GM19099 (cell line): ENCODE results near the gene MLST8.

Source experiments
- POLR2A ChIP-seq: IDR thresholded peaks from 3 replicates; pipeline ENCODE4 v1.6.1; 2011; ENCODE audit warnings: low read depth; ENCODE audit not compliant: insufficient read length; ENCODE audit errors: extremely low read depth

The MLST8 gene

DNA sequence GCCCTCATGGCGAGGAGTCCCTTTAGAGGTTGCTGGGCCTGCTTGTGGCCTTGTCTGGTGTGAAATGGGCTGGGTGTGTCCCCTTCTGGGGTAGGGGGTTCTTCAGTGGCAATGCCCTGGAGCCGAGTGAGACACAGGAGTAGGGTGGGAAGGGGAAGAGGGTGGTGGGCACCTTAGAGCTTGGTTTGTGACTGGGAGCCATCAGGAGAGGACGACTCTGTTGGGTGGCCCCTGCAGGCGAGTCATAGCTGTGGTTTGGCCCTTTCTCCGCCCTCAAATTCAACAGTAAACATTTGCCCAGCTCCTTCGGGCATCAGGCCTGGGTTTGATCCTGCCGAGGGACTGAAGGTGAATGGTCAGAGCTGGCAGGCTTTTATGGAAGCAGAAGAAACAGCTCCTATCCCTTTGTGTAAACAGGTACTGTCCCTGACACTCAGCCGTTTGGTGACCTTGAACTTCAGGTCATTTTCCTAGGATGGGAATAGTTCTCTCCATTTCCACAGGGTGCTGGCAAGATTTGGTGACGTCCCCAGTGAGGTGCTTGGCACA lies 21.1 kb downstream of the MLST8 start:
- TF ChIP-seq POLR2A, result no peak

DNA sequence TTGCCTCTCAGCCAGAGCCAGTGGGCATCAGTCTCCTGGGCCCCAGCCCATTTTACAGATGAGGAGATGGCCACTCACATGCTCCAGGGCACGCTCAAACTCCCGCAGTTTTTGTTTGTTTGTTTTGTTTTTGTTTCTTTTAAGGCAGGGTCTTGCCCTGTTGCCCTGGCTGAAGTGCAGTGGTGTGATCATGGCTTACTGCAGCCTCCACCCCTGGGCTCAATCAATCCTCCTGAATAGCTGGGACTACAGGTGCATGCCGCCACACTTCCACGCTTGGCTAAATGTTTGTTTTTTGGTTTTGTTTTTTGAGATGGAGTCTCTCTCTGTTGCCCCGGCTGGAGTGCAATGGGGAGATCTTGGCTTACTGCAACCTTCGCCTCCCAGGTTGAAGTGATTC lies 21.7 kb downstream of the MLST8 start:
- TF ChIP-seq POLR2A, result no peak

DNA sequence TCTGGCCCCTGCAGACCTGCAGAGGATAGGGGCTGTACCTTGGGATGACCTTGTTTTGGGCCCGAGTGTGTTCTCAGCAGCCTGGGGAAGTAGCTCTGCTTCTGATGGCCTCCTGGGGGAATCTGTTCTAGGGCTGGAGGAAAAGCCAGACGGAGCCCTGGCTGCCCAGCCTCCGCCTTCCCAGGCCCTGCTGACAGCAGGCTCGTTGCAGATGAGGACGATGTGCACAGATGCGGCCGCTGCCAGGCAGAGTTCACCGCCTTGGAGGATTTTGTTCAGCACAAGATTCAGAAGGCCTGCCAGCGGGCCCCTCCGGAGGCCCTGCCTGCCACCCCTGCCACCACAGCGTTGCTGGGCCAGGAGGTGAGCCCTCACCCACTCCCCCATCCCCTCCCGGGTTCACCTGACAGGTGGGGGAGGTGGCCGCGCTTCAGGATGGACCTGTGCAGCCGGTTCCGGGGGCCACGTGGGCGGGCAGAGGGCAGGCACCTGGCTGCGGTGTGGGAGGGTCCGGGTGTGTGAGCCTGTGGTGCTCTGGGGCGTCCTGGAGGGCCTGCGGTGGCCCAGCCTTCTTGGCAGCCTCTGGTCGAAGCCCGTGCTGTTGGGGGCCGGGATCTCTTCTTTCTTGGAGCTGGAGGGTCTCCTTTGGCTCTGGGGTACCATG lies 23.0 kb downstream of the MLST8 start:
- TF ChIP-seq POLR2A, result no peak

DNA sequence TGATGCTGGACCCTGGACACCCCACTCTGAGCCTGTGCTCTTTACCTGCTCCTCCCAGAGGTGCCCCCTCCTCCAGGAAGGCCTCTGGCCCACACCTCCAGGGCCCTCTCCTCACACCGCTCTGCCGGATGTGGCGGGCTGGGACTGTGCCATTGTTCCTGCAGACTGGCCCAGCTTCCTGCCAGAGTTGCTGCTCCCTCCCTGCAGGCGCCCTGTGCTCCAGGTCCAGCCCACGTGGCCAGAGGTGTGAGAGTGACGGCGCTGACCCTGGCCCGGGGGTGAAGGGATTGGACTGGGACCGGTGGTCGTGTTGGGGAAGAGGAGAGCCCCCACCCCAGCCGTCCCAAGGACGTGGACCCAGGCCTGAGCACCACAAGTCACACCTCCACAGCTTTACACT lies 23.8 kb downstream of the MLST8 start:
- no peak for TF ChIP-seq POLR2A

DNA sequence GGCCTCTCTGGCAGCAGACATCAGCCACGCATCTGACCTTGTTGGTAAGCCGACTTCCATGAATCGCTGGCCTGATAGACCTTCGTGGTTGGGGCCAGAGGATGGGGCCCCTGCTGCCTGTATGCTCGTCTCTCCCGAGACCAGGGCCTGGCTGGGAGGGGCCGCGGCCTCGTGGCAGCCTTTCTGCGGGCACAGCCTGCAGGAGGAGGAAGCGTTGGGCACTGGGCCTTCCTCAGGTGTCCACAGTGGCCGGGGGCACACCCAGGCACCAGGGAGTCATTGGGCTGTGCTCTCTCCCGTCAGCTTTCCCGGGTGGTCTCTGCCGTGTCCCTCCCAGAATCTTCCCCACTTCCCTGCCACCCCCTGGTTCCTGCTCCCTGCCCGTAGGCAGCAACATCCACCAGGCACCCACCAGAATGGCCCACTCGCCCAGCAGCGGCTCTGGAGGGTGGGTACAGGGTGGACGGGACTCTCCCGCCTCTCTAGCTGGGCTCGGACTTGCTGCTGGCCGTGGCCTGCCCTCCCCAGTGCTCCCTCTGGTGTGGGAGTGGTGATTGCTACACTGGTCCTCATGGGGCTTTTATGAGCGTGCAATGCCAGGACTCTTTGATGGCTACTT lies 24.5 kb downstream of the MLST8 start:
- no peak for TF ChIP-seq POLR2A

DNA sequence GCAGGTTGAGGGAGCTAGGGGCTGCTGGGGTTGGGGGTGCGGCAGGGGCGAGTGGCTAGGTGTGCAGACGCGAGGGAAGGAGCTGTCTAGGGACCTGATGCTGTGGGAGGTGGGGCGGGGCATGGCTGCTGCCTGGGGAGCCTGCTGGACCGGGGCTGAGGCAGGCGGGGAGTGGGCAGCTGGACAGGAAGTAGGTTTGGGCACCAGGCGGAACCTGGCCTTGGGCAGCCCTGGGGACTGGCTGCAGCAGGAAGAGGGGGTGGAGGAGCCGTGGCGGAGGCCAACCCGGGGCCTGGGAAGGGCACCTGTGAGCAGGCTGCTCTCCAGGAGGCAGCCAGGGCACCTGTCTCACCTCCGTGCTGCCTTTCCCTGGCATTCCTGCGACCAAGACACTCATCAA lies 25.1 kb downstream of the MLST8 start:
- no peak for TF ChIP-seq POLR2A

DNA sequence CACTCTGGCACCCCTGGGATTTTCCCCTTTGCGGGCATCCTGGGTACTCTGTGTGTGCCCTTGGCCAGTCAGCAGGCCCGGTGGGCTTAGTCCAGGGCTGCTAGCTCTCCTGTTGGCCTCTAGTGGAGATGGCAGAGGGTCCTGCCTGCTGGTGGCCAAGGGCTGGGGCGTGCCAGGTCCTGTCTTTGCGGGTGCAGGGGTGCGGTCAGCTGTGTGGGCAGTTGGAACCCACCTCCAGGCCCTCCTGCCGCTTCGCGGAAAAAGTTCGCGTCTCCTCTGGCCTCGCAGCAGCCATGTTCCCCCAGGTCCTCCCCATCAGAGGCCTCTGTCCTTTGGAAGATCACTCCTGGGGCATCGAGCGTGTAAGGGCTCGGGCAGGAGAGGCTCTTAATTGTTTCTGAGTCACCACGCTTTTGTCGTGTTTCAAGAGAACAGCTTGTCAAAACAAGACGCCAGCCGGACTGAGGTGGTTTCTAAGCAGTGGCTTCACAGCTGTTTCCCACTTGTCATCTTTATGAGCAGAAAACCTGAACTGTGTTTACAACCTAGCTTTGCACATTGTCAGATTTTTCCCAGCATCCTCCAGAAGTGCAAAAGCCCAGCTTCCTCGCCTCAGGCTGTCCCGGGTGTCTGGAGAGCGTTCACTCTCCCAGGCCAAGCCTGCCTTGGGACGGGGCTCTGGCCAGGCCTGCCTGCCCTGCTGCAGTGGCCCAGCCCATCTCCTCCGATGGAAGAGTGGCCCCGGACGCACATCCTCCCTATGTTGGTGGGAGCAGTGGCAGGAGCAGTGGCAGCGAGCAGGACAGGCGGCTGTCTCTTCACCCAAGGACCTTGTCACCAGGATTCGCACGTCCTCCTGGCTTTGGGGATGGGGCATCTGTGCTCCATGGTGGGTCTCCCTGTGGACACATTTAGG lies 26.0 kb downstream of the MLST8 start:
- TF ChIP-seq POLR2A, result no peak

DNA sequence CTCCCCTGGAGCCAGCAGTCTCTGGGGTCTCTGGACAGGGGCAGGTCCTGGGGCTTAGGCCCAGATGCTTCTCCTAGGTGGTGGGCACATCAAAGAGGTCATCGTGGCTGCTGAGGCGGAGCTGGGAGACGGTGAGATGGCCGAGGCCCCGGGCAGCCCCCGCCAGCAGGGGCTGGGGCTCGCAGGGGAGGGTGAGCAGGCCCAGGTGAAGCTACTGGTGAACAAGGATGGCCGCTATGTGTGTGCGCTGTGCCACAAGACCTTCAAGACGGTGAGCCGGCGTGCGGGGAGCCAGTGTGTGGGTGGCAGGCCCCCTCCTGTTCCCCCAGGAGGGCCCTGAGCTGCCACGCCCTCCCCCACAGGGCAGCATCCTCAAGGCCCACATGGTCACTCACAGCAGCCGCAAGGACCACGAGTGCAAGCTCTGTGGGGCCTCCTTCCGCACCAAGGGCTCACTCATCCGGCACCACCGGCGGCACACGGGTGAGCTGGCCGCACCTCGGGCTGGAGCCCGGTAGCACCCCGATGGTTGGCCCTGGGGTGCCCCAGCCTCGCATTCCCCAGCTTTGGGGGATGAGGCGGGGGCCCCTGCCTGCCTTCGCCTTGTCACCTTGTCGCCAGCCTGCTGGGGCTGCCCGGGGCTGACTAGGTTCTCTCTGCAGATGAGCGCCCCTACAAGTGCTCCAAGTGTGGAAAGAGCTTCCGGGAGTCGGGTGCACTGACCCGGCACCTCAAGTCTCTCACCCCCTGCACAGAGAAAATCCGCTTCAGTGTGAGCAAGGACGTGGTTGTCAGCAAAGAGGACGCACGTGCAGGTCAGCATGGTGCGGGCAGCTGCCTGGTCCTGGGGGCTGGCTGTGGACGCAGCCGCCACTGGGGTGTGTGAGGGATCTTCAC lies 27.1 kb downstream of the MLST8 start:
- no peak for TF ChIP-seq POLR2A

DNA sequence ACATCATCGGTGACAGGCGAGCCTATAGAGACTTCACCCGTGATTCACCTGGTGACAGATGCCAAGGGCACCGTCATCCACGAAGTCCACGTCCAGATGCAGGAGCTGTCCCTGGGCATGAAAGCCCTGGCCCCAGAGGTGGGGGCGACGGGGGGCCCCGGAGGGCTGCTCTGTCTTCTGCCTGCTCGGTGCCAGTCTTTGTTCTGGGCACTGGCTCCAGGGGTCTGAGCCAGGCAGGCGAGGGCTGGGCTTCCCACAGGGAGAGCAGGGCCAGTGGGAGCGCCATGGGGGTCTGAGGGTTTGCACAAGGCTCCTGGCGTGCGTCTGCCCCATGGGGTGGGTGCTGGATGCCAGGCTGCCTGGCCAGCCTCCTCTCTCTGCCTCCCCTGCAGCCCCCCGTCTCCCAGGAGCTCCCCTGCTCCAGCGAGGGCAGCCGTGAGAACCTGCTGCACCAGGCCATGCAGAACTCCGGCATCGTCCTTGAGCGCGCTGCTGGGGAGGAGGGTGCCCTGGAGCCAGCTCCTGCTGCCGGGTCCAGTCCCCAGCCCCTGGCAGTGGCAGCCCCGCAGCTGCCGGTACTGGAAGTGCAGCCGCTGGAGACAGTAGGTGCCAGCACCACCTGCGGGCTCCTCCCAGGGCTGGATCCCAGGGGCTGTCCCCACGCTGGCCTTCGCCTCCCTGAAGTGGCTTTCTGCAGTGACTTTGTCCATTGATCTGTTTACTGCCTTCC lies 28.0 kb downstream of the MLST8 start:
- TF ChIP-seq POLR2A, result no peak

DNA sequence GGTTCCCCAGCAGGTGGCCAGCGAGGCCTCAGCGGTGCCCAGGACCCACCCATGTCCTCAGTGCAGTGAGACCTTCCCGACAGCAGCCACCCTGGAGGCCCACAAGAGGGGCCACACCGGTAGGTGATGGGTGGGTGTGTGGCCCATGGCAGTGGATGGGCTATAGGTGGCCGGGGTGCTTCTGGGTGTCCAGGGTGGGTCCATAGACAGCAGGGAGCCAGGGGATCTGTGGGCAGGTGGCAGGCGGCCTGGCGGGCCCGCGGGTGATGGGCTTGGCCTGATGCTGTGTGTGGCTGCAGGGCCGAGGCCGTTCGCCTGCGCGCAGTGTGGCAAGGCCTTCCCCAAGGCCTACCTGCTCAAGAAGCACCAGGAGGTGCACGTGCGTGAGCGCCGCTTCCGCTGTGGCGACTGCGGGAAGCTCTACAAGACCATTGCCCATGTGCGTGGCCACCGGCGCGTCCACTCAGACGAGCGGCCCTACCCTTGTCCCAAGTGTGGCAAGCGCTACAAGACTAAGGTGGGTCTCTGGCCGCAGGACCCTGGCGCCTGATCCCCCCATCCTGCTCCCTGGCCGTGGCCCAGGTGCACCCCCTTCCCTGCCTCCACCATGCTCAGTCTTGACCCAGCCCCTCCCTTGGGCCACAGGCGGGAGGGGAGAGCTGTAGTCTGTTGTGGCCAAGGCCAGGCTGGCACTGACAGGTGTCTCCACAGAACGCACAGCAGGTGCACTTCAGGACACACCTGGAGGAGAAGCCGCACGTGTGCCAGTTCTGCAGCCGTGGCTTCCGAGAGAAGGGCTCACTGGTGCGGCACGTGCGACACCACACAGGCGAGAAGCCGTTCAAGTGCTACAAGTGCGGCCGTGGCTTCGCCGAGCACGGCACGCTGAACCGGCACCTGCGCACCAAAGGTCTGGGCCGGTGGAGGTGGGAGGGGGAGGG lies 28.9 kb downstream of the MLST8 start:
- no peak for TF ChIP-seq POLR2A

DNA sequence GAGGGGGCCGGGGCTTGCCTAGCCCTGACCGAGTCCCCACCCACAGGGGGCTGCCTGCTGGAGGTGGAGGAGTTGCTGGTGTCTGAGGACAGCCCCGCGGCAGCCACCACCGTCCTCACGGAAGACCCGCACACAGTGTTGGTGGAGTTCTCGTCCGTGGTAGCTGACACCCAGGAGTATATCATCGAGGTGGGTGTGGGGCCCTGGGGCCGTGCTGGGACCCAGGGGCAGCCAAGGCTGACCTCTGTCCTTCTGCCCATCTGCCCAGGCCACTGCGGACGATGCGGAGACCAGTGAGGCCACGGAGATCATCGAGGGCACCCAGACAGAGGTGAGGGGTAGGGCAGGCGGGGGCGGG lies 29.5 kb downstream of the MLST8 start:
- TF ChIP-seq POLR2A, result no peak

DNA sequence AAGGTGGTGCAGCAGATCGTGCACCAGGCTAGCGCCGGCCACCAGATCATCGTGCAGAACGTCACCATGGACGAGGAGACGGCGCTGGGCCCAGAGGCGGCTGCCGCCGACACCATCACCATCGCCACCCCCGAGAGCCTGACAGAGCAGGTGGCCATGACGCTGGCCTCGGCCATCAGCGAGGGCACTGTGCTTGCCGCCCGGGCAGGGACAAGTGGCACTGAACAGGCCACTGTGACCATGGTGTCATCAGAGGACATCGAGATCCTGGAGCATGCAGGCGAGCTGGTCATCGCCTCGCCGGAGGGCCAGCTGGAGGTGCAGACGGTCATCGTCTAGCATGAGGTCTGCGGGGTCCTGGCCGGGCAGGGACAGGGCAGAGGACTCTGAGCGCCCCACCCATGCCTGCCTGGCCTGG lies 30.0 kb downstream of the MLST8 start:
- no peak for TF ChIP-seq POLR2A
